ENCODE results near the gene COG2. TPM values are rescaled to one million over a fixed set of nuclear protein-coding genes. Genes with fewer than 3 reads are reported as not detected.

The COG2 gene
- total and polyA plus RNA-seq, 2 of the 13 experiments (the other 11 are each of a cell fraction or from before 2014, with no cell fraction given), result 16.8 to 36.3 TPM

DNA sequence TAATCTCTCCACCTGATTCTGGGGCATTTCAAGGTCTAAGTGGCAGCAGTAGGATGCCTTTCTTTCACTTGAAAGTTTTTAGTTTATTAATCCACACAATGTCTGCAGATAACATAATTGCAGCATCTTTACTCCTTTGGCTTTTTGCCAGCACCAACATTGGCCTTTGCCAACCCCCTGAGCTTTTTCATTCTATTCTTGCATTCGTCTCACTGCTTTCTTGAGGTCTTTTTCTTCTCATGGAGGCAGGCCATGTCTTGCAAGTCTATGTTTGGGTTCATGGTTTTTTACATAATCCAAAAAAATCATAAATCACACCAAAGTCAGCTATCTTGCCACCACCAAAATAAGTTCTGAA is 30.4 kb upstream of the COG2 start:
- in situ Hi-C loops (cut with HindIII; ENCODE audit: extremely low pct_ligation_motif_present, low pct_unique_long_range_greater_than_20kb), result no loop called here
- no peak for FAIRE-seq
- CTCF ChIA-PET (ENCODE audit: low intra/inter-chr PET ratio, low total read pairs), result no interaction called here
- Histone ChIP-seq H3K79me2 (ENCODE audit: insufficient read depth, low read length) (no peaks in the 10 kb centered on the region), H3K27me3 (ENCODE audit: control insufficient read depth in 1 of 2, insufficient read depth in 2 of 2, low read length in 2 of 2) (no peaks in the 10 kb centered on the region; a peak in 1 of 5 replicates), H3K9me3 (ENCODE audit: low read length) (no peaks in the 10 kb centered on the region), H3K9ac (ENCODE audit: insufficient read depth, low read depth, low read length) (no peak overlapping the region), H3K4me1 (ENCODE audit: insufficient read depth, low read length) (peaks cover 22% of the 10 kb centered on the region), H3K27ac (ENCODE audit: extremely low read length, insufficient read depth, low read length) (no peak overlapping the region), H3K4me2 (ENCODE audit: low read depth, low read length) (no peak overlapping the region), H2AFZ (ENCODE audit: low read length) (no peak overlapping the region), H3K36me3 (replicated peaks in 1 of 2; ENCODE audit: control insufficient read depth in 1 of 2, insufficient read depth in 2 of 2, low read length in 2 of 2) (no peaks in the 10 kb centered on the region), H3K4me3 (replicated peaks in 1 of 3; ENCODE audit: insufficient read depth in 1 of 3, low read depth in 2 of 3, low read length in 3 of 3) (no peak overlapping the region), H4K20me1 (ENCODE audit: insufficient read depth, low read length) (no peaks in the 10 kb centered on the region)
- 3% methylated on average over 1 of the region's 1 CpG for WGBS (ENCODE audit: low lambda C conversion rate)
- DNase-seq (ENCODE audit: low spot score), result no peak
- TF ChIP-seq ZSCAN9 (CRISPR knock-in tag; IDR thresholded peaks at IDR 0.05; ENCODE audit: borderline replicate concordance) (no peak), POLR2AphosphoS2 (IDR thresholded peaks at IDR 0.05; ENCODE audit: low read depth, low read length) (no peak), HNF1B (CRISPR knock-in tag; IDR thresholded peaks at IDR 0.05) (no peak), KLF6 (CRISPR knock-in tag; IDR thresholded peaks at IDR 0.05) (no peak), IKZF1 (IDR thresholded peaks at IDR 0.05) (no peak), FIP1L1 (IDR thresholded peaks at IDR 0.05; ENCODE audit: borderline replicate concordance, insufficient read depth, low read depth, low read length) (no peak), BRD4 (CRISPR knock-in tag; IDR thresholded peaks at IDR 0.05) (no peak), ZNF724P (CRISPR knock-in tag; IDR thresholded peaks at IDR 0.05; ENCODE audit: borderline replicate concordance) (no peak), PRDM15 (CRISPR knock-in tag; IDR thresholded peaks at IDR 0.05) (no peak), CHD2 (IDR thresholded peaks at IDR 0.05; ENCODE audit: low read depth, low read length) (no peak), SMAD1 (CRISPR knock-in tag; IDR thresholded peaks at IDR 0.05; ENCODE audit: borderline replicate concordance, low read depth) (no peak), SIN3B (IDR thresholded peaks at IDR 0.05; ENCODE audit: low read length) (no peak), XRCC5 (optimal IDR thresholded peaks at IDR 0.05; ENCODE audit: low read length) (no peak), KDM5A (IDR thresholded peaks at IDR 0.05; ENCODE audit: borderline replicate concordance, low read length) (no peak), NFE2 (CRISPR knock-in tag; IDR thresholded peaks at IDR 0.05) (no peak), POLR2G (IDR thresholded peaks at IDR 0.05; ENCODE audit: low read depth, low read length) (no peak)
- TF ChIP-seq, protein P1, sequence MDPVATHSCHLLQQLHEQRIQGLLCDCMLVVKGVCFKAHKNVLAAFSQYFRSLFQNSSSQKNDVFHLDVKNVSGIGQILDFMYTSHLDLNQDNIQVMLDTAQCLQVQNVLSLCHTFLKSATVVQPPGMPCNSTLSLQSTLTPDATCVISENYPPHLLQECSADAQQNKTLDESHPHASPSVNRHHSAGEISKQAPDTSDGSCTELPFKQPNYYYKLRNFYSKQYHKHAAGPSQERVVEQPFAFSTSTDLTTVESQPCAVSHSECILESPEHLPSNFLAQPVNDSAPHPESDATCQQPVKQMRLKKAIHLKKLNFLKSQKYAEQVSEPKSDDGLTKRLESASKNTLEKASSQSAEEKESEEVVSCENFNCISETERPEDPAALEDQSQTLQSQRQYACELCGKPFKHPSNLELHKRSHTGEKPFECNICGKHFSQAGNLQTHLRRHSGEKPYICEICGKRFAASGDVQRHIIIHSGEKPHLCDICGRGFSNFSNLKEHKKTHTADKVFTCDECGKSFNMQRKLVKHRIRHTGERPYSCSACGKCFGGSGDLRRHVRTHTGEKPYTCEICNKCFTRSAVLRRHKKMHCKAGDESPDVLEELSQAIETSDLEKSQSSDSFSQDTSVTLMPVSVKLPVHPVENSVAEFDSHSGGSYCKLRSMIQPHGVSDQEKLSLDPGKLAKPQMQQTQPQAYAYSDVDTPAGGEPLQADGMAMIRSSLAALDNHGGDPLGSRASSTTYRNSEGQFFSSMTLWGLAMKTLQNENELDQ (CRISPR knock-in tag; IDR thresholded peaks at IDR 0.05; ENCODE audit: borderline replicate concordance), result no peak
- TF ChIP-seq, protein P2, sequence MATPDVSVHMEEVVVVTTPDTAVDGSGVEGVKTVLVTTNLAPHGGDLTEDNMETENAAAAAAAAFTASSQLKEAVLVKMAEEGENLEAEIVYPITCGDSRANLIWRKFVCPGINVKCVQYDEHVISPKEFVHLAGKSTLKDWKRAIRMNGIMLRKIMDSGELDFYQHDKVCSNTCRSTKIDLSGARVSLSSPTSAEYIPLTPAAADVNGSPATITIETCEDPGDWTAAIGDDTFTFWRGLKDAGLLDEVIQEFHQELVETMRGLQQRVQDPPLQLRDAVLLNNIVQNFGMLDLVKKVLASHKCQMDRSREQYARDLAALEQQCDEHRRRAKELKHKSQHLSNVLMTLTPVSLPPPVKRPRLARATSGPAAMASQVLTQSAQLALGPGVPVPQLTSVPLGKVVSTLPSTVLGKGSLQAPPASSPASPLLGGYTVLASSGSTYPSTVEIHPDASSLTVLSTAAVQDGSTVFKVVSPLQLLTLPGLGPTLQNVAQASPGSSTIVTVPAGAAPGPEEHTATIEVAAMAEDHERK (CRISPR knock-in tag; IDR thresholded peaks at IDR 0.05; ENCODE audit: low read depth), result no peak
- POLR2A ChIA-PET, result no interaction called here
- ATAC-seq, result no peak
- no TSS peak for BruUV-seq (replicated peaks)
- intact Hi-C loops (cut with micrococcal nuclease; ENCODE audit: unreplicated experiment), result no loop called here
